ENCODE measurements around the gene NCK2. TPM values are rescaled to one million over a fixed set of nuclear protein-coding genes. Genes with fewer than 3 reads are reported as not detected.

The NCK2 gene
- polyA plus RNA-seq, 2 of the 4 experiments (the other 2 are of a cell fraction), result 17.1 to 17.8 TPM

DNA sequence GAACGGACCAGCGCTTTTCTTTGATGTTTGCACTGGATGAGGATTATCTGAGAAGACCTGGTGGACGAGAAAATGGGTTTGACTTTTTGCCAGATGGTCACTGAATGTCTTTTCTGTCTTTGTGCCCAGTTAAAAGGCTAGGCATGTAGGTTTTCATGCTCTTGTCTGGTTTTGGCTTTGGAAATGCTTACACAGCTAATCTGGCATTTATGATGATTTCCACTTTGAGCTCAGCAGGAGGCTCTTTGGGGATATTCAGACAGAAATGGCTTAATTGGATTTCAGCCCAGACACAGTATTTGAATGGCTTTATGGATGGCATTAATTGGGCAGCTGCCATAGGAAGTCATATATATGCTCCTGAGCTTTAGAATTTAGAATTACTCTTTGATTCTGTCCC is 59.6 kb downstream of the NCK2 start:
- FAIRE-seq, result no peak
- no peak for ATAC-seq
- no peaks in the 10 kb centered on the region for H3K9me3 ChIP-seq
- TF ChIP-seq CHD2 (IDR thresholded peaks at IDR 0.05; ENCODE audit: low read length, partially characterized antibody), result no peak
- TF ChIP-seq FOSL2 (IDR thresholded peaks at IDR 0.05), result no peak
- no peak for TF ChIP-seq FOSL2 (CRISPR knock-in tag; IDR thresholded peaks at IDR 0.05)
- no peak for TF ChIP-seq RARB (CRISPR knock-in tag; IDR thresholded peaks at IDR 0.05)
- no peak for TF ChIP-seq EP300 (IDR thresholded peaks at IDR 0.05)
- no peak for TF ChIP-seq JUN (IDR thresholded peaks at IDR 0.05)
- no peak for TF ChIP-seq CBX2 (IDR thresholded peaks at IDR 0.05; ENCODE audit: borderline replicate concordance, low read depth)
- TF ChIP-seq ZSCAN20 (CRISPR knock-in tag; IDR thresholded peaks at IDR 0.05), result no peak
- TF ChIP-seq HOXB13 (CRISPR knock-in tag; IDR thresholded peaks at IDR 0.05; ENCODE audit: low read depth), result no peak
- no peak for TF ChIP-seq MAFK (IDR thresholded peaks at IDR 0.05; ENCODE audit: partially characterized antibody)
- no peak for TF ChIP-seq HEYL (CRISPR knock-in tag; IDR thresholded peaks at IDR 0.05)
- TF ChIP-seq, protein P1, sequence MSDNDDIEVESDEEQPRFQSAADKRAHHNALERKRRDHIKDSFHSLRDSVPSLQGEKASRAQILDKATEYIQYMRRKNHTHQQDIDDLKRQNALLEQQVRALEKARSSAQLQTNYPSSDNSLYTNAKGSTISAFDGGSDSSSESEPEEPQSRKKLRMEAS (IDR thresholded peaks at IDR 0.05), result no peak
- TF ChIP-seq, protein P2, sequence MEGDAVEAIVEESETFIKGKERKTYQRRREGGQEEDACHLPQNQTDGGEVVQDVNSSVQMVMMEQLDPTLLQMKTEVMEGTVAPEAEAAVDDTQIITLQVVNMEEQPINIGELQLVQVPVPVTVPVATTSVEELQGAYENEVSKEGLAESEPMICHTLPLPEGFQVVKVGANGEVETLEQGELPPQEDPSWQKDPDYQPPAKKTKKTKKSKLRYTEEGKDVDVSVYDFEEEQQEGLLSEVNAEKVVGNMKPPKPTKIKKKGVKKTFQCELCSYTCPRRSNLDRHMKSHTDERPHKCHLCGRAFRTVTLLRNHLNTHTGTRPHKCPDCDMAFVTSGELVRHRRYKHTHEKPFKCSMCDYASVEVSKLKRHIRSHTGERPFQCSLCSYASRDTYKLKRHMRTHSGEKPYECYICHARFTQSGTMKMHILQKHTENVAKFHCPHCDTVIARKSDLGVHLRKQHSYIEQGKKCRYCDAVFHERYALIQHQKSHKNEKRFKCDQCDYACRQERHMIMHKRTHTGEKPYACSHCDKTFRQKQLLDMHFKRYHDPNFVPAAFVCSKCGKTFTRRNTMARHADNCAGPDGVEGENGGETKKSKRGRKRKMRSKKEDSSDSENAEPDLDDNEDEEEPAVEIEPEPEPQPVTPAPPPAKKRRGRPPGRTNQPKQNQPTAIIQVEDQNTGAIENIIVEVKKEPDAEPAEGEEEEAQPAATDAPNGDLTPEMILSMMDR (IDR thresholded peaks at IDR 0.05), result no peak
- no peak for TF ChIP-seq CHD4 (IDR thresholded peaks at IDR 0.05; ENCODE audit: borderline replicate concordance)
- TF ChIP-seq ZFP36 (IDR thresholded peaks at IDR 0.05; ENCODE audit: borderline replicate concordance, partially characterized antibody), result no peak
- no peak for TF ChIP-seq NPAS2 (CRISPR knock-in tag; IDR thresholded peaks at IDR 0.05; ENCODE audit: borderline replicate concordance)
- no peak for TF ChIP-seq SMC3 (IDR thresholded peaks at IDR 0.05)
- ChIA-PET CTCF (interaction anchor here (0.9 kb wide), 1 partner anchor 13 kb away, joined by 3 read pairs; no protein-coding TSS in a partner anchor), POLR2A (no interaction called here)
- H3K4me1 ChIP-seq, result no peaks in the 10 kb centered on the region
- H3K4me3 ChIP-seq, result no peak overlapping the region
- no peak overlapping the region for H3K4me2 ChIP-seq
- no peak overlapping the region for H3K27ac ChIP-seq
- WGBS (ENCODE audit: missing lambda C conversion rate), result 88% methylated on average over 3 of the region's 3 CpGs
- DNase-seq (ENCODE audit: low read depth in 1 of 2, low spot score in 1 of 2), result no peak

DNA sequence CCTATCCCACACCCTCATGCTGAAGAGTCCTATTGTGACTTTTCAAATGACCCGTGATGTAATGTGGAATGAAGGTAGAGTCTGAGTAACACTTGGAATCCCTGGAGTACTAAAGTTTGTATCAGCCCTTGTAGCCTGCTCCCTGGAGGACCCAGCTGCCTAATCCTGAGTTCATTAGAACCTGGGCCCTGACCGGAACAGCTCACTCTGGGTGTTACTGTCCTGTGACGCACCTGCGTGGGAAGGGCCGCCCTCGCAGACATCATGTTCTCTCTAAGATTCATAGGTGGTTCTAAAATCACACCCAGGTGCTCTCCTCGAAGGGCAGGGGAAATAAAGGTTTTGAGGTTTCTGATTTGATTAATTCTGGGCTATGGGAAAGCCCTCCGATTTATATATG is 62.3 kb downstream of the NCK2 start:
- Histone ChIP-seq H3K27ac (no peak overlapping the region), H3K4me1 (no peaks in the 10 kb centered on the region)

DNA sequence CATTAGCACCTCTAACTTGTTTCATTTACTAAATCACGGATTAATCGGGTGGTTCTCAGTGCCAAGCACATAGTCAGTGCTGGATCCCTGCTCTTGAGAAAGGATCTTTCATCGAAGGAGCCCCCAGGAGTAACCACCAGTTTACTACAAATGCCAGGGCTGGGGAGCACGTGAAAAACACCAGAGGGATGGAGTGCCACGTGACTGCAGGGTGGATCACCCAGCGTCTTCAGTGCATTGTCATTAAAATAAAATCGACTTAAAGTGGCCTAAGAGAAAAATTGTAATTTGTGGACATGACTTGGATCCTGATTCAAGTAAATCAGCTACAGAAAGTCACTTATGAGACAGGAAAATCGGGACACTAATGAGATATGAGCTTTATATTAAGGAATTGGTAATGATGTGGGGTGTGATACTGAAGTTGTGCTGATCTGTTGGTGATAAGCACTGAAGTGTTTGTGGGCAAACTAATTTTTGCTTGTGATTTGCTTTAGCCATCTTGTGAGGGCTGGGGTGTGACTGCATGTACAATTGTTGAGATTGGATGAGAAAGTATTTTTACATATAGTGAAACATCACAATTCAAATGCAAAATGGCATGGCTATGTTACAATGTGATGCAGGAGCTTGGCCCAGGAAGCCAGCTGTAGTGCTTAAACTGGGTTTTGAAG is 63.8 kb downstream of the NCK2 start:
- DNase-seq (ENCODE audit: low read depth in 1 of 2, low spot score in 1 of 2) (no peak), ATAC-seq (no peak), FAIRE-seq (no peak)
- POLR2A ChIA-PET, result no interaction called here
- CTCF ChIA-PET, result interaction anchor here (0.8 kb wide), 1 partner anchor 14 kb away, joined by 3 read pairs; no protein-coding TSS in a partner anchor
- H3K4me2 ChIP-seq, result no peak overlapping the region
- WGBS (ENCODE audit: missing lambda C conversion rate), result 89% methylated on average over 8 of the region's 8 CpGs
- H3K27ac ChIP-seq, result no peak overlapping the region
- H3K9me3 ChIP-seq, result no peaks in the 10 kb centered on the region
- no peak overlapping the region for H3K4me3 ChIP-seq
- H3K4me1 ChIP-seq, result no peaks in the 10 kb centered on the region
- TF ChIP-seq HOXA7 (CRISPR knock-in tag; IDR thresholded peaks at IDR 0.05), result no peak
- no peak for TF ChIP-seq SMC3 (IDR thresholded peaks at IDR 0.05)
- no peak for TF ChIP-seq KDM1A (IDR thresholded peaks at IDR 0.05; ENCODE audit: low read depth)
- TF ChIP-seq RNF2 (IDR thresholded peaks at IDR 0.05; ENCODE audit: borderline replicate concordance, low read depth), result no peak
- TF ChIP-seq, protein P2 (IDR thresholded peaks at IDR 0.05), result no peak
- TF ChIP-seq RAD21 (conservative IDR thresholded peaks at IDR 0.05 in 1 of 2, IDR thresholded peaks at IDR 0.05 in 1 of 2), result no peak
- TF ChIP-seq CHD2 (IDR thresholded peaks at IDR 0.05; ENCODE audit: low read length, partially characterized antibody), result no peak
- no peak for TF ChIP-seq ZC3H11A (IDR thresholded peaks at IDR 0.05)
- TF ChIP-seq, protein P3, sequence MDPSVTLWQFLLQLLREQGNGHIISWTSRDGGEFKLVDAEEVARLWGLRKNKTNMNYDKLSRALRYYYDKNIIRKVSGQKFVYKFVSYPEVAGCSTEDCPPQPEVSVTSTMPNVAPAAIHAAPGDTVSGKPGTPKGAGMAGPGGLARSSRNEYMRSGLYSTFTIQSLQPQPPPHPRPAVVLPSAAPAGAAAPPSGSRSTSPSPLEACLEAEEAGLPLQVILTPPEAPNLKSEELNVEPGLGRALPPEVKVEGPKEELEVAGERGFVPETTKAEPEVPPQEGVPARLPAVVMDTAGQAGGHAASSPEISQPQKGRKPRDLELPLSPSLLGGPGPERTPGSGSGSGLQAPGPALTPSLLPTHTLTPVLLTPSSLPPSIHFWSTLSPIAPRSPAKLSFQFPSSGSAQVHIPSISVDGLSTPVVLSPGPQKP (IDR thresholded peaks at IDR 0.05; ENCODE audit: low read depth, low read length), result no peak
- TF ChIP-seq RCOR1 (IDR thresholded peaks at IDR 0.05; ENCODE audit: low read depth, low read length), result no peak
- no peak for TF ChIP-seq JUNB (IDR thresholded peaks at IDR 0.05)
- TF ChIP-seq, protein P4, sequence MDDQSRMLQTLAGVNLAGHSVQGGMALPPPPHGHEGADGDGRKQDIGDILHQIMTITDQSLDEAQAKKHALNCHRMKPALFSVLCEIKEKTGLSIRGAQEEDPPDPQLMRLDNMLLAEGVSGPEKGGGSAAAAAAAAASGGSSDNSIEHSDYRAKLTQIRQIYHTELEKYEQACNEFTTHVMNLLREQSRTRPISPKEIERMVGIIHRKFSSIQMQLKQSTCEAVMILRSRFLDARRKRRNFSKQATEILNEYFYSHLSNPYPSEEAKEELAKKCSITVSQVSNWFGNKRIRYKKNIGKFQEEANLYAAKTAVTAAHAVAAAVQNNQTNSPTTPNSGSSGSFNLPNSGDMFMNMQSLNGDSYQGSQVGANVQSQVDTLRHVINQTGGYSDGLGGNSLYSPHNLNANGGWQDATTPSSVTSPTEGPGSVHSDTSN (IDR thresholded peaks at IDR 0.05), result no peak

More for the DNA sequence above, 62.3 kb downstream of the NCK2 start:
- ChIA-PET CTCF (no interaction called here), POLR2A (no interaction called here)
- no peak overlapping the region for H3K4me2 ChIP-seq
- TF ChIP-seq RNF2 (IDR thresholded peaks at IDR 0.05; ENCODE audit: borderline replicate concordance, low read depth), result no peak
- TF ChIP-seq, protein P5, sequence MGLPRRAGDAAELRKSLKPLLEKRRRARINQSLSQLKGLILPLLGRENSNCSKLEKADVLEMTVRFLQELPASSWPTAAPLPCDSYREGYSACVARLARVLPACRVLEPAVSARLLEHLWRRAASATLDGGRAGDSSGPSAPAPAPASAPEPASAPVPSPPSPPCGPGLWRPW (IDR thresholded peaks at IDR 0.05), result no peak
- ATAC-seq (no peak), DNase-seq (ENCODE audit: low read depth in 1 of 2, low spot score in 1 of 2) (no peak), FAIRE-seq (no peak)
- no peak overlapping the region for H3K4me3 ChIP-seq
- WGBS (ENCODE audit: missing lambda C conversion rate), result 93% methylated on average over 8 of the region's 8 CpGs
- H3K9me3 ChIP-seq, result no peaks in the 10 kb centered on the region

All from A549 (cell line).